HG03175 (cell line): ENCODE data around the gene DCTN1.

Experiments
- ATAC-seq: cut with Tn5 transposase; IDR thresholded peaks from one replicate; pipeline ENCODE4 v1.9.1; 2021; ENCODE audit warnings: mild to moderate bottlenecking, moderate library complexity; ENCODE audit not compliant: unreplicated experiment

The DCTN1 gene

DNA sequence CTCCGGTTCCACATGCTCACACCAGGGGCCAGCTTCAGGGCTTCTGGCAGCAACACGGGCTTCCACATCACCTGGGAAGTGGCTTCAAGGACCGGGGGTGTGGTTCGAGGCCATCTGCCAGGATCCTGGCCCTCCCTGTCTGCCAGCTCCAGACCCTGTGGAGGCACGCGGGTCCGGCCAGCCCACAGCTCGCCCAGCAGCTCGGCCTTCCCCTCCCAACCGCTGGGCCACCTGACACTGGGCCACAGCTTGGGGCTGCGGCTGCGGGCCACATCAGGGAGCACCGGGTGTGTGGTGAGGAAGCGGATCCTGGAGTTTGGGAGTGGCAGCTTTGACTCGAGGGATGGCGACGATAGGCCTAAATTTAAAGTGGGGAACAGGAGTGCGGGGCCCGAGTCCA, 34.3 kb upstream of the DCTN1 start:
- ATAC-seq = no peak

DNA sequence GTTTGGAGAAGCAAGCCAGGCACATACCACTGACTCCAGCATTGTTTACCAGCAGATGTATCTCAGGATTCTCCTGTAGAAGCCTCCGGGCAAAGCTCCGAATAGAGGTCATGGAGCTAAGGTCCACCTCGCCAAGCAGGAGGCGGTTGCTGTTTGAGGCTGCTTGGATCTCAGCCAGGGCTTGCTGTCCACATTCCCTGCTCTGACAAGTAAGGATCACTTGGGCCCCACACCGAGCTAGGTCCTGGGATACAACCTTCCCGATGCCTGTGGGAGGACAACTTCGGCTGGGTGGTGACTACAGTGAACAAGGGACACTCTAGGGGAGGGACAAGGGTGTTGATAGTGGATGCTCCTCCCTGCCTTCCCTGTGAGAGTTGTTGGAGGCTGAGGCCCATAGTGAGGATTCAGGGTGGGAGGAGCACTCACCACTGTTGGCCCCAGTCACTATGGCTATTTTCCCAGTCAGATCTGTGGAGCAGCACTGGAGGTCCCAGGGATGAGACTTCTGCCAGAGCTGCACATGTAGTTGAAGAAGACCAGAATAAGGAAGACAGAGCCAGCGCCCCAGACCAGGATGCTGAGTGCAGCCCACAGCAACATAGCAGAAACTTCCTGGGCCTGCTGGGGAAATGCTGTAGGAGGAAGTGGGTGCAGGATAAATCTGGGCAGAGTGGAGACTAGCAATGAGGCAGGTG, 33.0 kb upstream of the DCTN1 start:
- ATAC-seq = no peak

DNA sequence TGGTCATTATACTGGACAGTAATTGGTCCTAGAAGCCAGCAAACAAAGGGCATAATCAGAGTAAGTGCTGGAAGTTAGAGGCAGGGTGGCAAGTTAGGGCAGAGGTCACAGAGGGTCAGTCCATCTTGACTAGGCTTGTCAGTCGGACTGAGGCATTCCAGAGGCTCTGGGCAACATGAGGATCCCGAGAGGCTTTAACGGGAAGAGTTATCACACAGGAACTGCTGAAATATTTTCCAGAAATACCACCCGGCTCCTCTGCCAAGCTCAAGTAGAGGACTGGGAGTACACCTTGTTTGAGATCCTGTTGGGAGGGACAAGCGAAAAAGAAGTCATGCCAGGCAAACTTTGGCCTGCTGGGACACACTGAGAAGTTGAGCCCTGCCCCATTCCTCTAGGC, 27.6 kb upstream of the DCTN1 start:
- no peak for ATAC-seq

DNA sequence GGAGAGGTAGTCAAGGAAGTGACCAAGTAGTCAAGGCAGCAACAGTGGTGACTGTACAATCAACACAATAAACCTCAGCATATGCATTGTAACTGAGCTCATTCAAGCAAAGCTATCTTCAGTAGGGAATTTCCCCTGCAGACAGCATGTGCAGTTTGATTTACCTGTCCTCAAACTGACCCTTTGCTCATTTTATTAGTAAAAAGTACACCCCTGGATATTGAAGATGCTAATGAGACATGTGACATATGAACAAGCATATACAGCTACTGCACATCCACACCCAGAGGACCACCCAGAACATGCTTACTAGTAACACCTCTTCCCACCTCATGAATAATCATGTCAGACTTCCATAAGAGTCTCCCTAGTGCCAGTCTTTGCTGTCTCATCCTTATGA, 25.9 kb upstream of the DCTN1 start:
- peak; percentile 86 for ATAC-seq

DNA sequence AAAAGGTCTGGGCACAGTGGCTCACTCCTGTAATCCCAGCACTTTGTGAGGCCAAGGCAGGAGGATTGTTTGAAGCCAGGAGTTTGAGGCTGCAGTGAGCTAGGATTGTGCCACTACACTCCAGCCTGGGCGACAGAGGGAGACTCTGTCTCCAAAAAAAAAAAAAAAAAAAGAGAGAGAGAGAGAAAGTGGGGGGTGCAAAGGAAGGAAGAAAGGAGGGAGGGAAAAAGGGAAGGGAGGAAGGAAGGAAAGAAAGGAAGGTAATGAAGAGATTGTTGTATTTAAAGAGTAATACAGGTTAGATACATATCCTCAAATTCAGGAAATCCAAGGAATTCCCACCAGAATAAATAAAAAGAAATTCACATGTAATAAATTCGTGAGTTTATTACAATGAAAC, 21.8 kb upstream of the DCTN1 start:
- ATAC-seq = no peak

DNA sequence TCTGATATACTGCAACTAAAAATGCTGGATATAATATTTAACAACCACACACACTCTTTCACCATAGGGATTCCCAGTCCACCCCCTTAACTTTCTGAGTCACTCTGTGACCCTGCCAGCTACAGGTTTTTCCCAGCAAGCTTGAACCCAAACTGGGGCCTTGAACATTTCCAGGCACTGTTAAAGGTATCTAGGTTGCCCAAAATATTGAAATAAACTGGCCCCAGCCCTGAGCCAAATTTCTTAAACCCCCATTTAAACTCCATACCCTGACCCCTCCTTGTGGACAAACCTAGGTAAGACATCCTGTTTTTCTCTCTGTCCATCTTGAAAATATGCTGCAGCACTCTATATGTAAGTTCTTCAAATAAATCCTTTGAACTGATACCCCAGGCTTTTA, 19.7 kb upstream of the DCTN1 start:
- ATAC-seq = no peak

DNA sequence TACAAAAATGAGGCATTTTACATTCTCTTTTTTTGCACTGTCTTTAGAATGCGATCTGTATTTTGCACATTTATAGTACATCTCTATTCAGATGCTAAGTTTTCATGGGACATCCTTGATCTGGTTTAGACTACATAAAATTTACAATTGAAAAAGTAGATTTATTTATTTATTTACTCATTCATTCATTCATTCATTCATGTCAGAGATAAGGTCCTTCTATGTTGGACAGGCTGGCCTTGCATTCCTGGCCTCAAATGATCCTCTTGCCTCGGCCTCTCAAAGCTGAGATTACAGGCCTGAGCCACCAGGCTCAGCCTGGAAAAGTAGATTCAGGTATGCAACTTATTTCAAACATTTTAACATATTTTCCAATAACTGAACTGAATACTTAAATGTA, 16.0 kb upstream of the DCTN1 start:
- ATAC-seq = no peak

DNA sequence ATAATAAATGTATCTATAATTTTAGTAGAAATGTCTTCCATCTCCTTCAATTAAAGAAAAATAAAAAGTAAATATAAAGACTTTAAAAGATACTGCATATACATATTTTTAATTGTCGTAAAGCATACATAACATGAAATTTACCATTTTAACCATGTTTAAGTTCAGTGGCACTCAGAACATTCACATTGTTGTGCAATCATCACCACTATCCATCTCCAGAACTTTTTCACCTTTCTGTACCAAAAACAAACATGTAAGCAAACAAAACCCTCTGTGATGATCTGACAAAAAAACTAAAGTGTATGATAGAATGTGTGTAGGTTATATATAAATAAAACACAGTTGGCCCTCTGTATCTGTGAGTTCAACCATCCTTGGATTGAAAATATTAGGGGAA, 13.4 kb upstream of the DCTN1 start:
- no peak for ATAC-seq

DNA sequence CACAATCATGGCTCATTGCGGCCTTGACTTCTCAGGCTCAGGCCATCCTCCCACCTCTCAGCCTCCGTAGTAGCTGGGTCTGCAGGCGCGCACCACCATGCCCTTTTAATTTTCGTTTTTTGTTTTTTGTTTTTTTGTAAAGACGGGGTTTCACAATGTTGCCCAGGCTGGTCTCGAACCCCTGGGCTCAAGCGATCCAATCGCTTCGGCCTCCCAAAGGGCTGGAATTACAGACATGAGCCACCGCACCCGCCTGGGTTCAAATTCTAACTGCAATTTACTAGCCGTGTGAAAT, 12.3 kb upstream of the DCTN1 start:
- no peak for ATAC-seq

DNA sequence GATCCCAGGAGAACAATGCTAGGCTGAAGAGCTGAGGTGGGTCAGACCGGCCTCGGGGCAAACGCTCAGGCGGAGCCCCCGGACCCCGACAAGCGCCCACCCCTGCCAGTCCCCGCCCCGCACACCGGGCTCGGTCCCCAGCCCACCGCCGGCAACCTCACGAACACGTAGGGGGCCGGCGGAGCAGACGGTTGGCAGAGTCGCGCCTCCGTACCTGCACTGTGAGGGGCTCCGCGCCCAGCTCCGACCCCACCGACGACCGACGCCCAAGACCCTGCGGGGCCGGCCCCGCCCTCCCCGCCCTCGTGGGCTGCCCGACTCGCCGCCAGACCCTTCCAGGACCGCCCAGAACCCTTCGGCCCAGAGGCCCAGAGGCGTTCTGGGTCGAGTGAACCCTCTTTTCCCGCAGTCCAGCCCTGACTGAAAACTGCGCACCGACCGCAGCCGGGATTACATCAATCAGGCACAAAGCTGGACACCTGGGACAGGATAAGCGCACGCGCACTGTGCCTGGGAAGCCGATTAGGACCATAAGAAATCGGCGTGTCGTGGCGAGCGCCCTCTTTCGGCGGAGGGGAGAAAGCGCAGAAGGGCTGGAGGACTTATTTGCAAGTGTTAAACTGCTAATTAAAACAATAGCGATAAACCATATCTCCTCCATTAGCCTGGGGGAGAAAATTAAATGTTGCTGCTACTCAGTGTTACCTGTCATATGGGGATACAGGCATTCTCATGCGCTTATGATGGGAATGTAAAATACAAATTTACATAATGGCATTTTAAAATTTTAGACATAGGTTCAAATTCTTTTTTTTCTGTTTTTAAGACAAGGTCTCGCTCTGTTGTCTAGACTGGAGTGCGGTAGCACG, 11.7 kb upstream of the DCTN1 start:
- ATAC-seq = peak; percentile 79

DNA sequence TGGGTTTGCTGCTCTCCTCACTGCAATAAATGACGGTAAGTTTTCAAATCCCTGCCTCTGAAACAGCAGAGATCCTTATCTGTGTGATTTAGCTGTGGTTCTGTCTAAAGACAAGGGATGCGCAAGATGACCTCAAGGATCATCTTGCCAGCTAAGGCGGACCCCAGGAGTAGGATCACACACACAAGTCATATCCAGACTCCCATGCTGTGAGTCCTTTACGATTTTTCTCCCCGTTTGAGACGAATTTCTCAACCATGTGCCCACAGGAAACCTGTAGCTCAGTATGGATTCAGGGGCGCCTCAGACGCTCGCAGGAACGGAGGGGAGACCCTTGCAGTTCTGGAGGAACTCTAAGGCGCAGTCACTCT, 11.1 kb upstream of the DCTN1 start:
- ATAC-seq = peak; percentile 18

DNA sequence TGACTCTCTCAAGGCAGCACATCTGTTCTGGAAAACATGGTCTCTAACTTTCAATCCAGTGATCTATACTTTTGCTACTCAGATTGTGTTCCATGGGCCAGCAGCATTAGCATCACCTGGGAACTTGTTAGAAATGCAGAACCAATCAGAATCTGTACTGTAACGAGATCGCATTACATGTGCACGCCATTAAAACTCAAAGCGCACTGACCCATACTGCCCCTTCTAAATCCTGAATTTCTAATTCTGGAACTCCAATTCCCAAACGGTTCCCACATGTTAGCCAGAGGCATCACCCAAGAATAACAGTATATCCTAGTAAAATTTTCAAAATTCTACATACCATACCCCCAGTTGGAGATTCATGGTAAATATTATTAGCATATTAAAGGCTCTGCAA, 10.5 kb upstream of the DCTN1 start:
- no peak for ATAC-seq

DNA sequence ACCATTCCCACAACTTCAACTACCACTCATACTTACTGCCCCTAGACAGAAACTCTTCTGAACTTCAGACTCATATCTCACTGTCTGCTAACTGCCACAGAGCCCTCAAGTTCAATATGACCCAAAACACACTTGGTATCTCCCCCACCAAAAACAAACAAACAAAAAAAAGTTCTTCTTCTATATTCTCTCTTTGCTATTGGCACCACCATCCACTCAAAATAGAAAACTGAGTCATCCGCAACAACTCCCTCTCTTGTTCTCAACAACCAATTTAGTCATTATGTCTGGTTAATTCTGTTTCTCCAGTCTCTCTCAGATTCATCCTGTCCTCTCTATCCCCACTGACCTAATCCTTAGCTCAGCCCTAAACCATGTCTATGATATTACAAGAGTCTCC, 7.2 kb upstream of the DCTN1 start:
- no peak for ATAC-seq

DNA sequence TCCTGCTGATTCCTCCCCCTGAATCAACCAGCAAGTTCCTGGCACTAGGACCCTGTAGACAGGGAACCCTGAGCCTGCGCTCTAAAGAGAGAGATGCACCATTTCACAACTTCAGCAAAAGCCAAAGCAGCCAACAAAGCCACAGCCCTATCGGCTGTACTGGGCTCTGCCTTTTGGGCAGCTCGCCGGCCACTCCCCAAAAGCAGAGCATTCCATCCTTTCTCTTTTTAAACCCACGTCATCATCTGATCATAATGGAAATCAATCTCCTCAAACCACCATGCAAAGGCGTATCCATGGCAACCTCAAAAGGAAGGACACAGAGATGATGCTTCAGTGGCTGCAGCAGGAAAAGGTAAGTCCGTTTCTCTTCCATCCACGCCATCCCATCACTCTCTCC, 5.3 kb upstream of the DCTN1 start:
- no peak for ATAC-seq

DNA sequence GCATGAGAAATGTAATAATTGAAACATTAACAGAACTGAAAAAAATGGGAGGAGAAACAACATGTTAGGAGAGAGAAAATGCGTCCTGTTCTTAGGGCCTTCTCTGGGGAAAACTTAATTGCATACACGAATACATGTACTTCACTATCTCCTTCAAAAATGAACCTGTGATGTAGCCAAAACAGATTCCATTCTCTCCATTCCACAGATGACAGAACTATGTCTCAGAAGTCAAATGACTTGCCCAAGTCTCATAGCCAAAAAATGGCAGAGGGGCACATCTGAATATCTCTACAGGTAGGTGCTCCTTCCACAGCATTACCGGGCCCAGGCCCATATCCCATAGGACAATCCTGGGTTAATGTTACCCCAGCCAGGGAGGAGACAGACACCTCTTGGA, 3.9 kb upstream of the DCTN1 start:
- ATAC-seq = no peak

DNA sequence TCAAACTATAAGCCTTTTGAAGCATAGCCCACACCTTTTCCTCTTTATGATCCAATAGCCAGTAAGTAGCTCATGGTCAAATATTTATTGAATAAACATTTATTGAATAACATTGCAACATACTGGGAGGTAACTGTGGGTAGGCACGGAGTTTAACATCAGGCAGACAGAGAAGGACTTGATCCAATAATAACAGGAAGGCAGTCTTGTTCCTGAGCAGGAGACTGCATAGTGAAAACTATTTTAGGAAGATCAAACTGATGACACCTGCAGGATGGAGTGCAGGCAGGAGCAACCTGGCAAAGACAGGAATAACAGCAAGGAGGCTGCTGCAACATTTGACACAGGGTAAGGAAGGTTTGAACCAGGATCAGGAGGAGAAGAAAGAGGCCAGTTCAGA, 3.1 kb upstream of the DCTN1 start:
- no peak for ATAC-seq

DNA sequence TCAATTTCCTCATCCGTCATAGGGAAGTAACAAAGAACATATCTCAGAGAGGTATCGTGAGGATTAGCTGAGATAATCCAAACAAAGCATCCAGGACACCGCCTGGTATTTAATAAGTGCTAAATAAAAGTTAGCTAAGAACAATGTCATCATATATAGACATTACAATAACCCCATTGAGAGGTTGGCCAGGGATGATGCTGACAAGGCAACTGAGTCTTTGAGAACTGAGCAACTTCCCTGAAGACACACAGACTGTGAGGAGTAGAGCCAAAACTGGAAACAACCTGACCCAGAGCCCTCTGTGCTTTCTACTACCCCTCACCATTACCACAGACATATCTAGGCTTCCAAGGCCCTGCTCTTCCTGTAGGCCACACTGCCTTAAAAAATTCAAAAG, 1.6 kb upstream of the DCTN1 start:
- no peak for ATAC-seq

DNA sequence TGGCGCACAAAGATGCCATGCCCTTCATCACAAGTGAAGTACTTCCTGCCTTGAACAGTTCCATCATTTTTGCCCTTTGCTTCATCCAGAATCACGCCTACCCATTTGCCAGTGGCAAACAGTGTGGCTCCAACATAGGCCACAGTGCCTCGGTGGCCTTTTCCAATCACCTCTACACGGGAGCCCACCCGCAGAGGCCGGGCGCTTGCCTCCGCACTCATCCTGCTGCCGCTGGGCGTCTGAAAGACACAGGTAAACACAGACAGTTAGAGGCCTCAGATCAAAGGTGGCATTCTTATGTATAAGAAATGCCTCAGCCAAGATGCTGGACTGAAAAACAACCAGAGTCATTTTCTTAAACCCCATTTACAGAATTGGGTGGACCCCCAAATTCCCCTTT, 2.1 kb downstream of the DCTN1 start:
- no peak for ATAC-seq

DNA sequence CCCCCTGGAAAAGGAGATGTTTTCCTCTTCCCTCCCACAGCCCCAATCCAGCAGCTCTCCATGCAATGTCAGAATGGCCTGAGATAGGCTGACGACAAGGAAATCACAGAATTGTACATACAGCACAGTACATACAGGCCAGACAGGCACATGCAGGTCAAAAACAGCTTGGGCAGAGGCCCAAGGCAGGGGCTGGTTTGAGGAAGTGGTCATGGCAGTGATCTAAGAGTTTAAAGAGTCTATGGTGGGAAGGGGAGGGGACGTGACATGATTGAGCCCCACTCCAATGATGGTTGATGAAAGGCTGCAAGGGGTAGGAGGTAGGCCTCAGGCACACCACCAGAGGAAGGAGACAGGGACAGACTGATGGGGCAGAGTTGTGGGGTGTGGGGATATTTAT, 4.3 kb downstream of the DCTN1 start:
- ATAC-seq = no peak

DNA sequence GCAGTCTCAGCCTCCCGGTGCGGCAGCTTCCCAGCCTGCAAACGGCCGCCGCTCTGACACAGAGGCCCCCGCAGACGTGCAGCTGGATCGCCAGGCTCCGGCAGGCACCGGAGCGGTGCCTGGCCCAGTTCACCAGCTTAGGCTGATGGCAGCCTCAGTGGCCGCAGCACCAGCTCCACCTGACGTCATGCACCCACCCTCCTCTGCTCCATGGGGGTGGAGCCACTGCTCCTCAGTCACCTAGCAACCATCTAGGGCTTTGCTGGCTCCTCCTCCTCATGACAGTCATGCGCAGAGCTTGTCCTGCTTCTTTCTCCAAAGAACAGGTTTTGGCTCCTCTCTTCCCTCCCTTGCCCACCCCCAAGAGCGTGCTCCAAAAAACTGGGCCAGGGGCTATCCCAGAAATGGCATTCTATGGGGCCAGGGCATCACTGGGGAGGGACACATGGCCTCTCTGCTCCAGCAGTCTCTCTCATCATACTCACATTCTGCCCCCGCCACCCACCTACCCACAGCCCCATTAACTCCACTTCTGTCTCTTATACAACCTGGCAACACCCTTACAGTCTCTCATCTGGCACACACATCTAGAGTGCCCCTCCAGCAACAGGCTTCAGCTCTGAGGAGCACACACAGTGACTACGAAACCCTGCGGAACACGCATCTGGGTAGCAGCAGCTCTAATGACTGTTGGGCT, 5.5 kb downstream of the DCTN1 start:
- ATAC-seq = no peak

DNA sequence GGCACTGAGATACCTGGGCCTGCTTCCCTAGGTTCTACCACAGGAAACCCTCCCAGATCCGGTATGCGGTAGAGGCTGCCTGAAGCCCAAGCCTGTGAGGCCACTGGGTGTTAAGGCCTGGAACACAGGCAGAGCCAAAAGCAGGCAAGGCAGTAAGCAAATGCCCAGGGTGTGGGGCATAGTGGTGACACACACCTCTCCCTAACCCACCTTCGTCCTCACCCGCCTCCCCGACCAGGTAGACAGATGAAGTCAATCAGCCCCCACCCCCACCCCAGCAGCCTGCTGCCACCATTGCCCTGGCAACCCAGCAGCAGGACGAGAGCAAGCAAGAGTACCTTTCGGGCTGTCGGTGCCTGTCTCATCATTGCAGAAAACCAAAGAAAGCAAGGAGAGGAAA, 6.1 kb downstream of the DCTN1 start:
- ATAC-seq = no peak

DNA sequence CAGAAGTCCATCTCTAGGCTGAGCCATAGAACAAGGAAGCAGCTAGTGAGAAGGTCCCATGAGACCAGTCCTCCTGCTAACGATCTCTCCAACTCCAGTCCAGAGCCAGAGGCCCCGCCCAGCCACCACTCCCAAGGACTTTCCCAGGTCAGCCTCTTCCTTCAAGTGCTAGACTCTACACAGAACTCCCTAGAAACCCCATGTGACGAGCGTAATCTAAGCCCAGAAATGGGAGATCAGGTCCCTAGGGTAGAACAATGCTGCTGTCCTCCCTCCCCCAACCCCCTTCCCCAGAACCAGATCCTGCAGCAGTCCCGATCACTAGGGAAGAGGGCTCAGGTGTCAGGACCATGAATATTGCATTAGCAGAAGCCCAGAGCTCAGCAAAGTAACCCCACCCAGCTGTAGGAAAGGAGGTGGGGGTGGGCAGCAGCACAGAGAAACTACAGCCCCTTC, 6.9 kb downstream of the DCTN1 start:
- ATAC-seq = no peak
